Measurements from ENCODE around the gene HLCS. TPM values are rescaled to one million over a fixed set of nuclear protein-coding genes. Genes with fewer than 3 reads are reported as not detected.

Gene HLCS
- total RNA-seq, 1 experiment from 2014 or later = 55.9 TPM

- peaks cover 16% of the 10 kb centered on the region for H4K20me1 ChIP-seq (ENCODE audit: insufficient read depth, low read depth, low read length)
- H3K79me2 ChIP-seq (ENCODE audit: low read length) = no peaks in the 10 kb centered on the region
- H3K4me2 ChIP-seq (ENCODE audit: low read depth, low read length, poor library complexity, severe bottlenecking) = no peak overlapping the region
- H3K27me3 ChIP-seq (ENCODE audit: low read length) = no peaks in the 10 kb centered on the region
- H3K4me3 ChIP-seq (ENCODE audit: low read length) = no peak overlapping the region
- H3K9me3 ChIP-seq (ENCODE audit: low read length) = no peaks in the 10 kb centered on the region
- no peaks in the 10 kb centered on the region for H3K36me3 ChIP-seq (ENCODE audit: insufficient read depth, low read length)
- DNase-seq = no peak
- H3K4me1 ChIP-seq (ENCODE audit: low read length) = no peaks in the 10 kb centered on the region
- no peak overlapping the region for H3K27ac ChIP-seq (ENCODE audit: low read length)
- no peak overlapping the region for H3K9ac ChIP-seq (ENCODE audit: low read length)
- no peaks in the 10 kb centered on the region for H3K9me2 ChIP-seq (replicated peaks; ENCODE audit: insufficient read depth, low read length)
- H2AFZ ChIP-seq (ENCODE audit: low read length) = no peak overlapping the region
Measured at GRCh38 chr21:36847189-36847588, 119.3 kb downstream of the HLCS start.

DNA sequence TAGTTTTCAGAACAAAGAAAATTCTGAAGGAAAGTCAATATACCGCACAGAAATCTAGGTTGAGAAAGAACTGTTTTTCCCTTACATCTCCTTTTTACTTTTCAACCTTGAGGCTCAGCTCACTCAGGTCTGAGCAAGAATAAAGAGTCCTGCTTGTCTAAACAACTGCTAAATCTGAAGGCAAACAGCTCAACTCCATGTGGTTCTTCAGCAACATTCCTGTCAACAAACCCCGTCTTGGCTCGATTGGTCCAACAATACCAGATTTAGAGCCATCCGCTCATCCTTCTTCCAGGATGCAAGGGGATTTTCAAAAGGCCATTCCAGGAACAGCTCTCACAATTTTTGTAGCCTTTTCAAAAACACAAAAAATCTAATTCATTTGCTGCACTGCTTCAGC, 119.8 kb downstream of the HLCS start:
- no peak overlapping the region for H3K9ac ChIP-seq (ENCODE audit: low read length)
- no peak overlapping the region for H2AFZ ChIP-seq (ENCODE audit: low read length)
- H3K36me3 ChIP-seq (ENCODE audit: insufficient read depth, low read length) = no peaks in the 10 kb centered on the region
- H3K4me2 ChIP-seq (ENCODE audit: low read depth, low read length, poor library complexity, severe bottlenecking) = no peak overlapping the region
- H3K79me2 ChIP-seq (ENCODE audit: low read length) = no peaks in the 10 kb centered on the region
- H3K4me3 ChIP-seq (ENCODE audit: low read length) = no peak overlapping the region
- H3K27ac ChIP-seq (ENCODE audit: low read length) = no peak overlapping the region
- H4K20me1 ChIP-seq (ENCODE audit: insufficient read depth, low read depth, low read length) = peaks cover 16% of the 10 kb centered on the region
- H3K9me3 ChIP-seq (ENCODE audit: low read length) = no peaks in the 10 kb centered on the region
- DNase-seq = no peak
- H3K9me2 ChIP-seq (replicated peaks; ENCODE audit: insufficient read depth, low read length) = no peaks in the 10 kb centered on the region
- no peaks in the 10 kb centered on the region for H3K4me1 ChIP-seq (ENCODE audit: low read length)
- H3K27me3 ChIP-seq (ENCODE audit: low read length) = no peaks in the 10 kb centered on the region

- no peak overlapping the region for H3K9ac ChIP-seq (ENCODE audit: low read length)
- H3K9me2 ChIP-seq (replicated peaks; ENCODE audit: insufficient read depth, low read length) = no peaks in the 10 kb centered on the region
- peaks cover 16% of the 10 kb centered on the region for H4K20me1 ChIP-seq (ENCODE audit: insufficient read depth, low read depth, low read length)
- H3K4me3 ChIP-seq (ENCODE audit: low read length) = no peak overlapping the region
- H3K36me3 ChIP-seq (ENCODE audit: insufficient read depth, low read length) = no peaks in the 10 kb centered on the region
- no peak for DNase-seq
- no peaks in the 10 kb centered on the region for H3K79me2 ChIP-seq (ENCODE audit: low read length)
- no peaks in the 10 kb centered on the region for H3K27me3 ChIP-seq (ENCODE audit: low read length)
- no peak overlapping the region for H2AFZ ChIP-seq (ENCODE audit: low read length)
- no peaks in the 10 kb centered on the region for H3K9me3 ChIP-seq (ENCODE audit: low read length)
- no peak overlapping the region for H3K4me2 ChIP-seq (ENCODE audit: low read depth, low read length, poor library complexity, severe bottlenecking)
- no peaks in the 10 kb centered on the region for H3K4me1 ChIP-seq (ENCODE audit: low read length)
- no peak overlapping the region for H3K27ac ChIP-seq (ENCODE audit: low read length)
Measured at GRCh38 chr21:36845790-36846189, 120.7 kb downstream of the HLCS start.

DNA sequence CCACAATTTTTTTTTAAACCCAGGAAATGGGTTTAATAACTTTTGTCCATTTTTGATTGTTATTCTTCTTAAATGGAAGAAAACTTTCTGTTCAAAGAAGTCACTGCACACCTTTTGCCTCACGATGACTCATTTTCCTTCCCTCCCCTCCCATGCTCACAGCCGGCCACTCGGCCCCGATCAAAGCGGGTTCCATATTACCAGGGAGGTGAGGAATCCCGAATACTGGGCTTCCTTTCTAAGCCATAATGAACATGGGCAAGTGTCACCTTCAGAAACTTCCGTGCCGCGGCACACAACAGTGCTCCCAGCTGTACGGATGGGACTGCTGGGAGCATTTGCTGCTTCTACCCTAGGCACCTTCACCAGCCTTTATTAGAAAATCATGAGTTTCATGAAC, 121.4 kb downstream of the HLCS start:
- H3K9me3 ChIP-seq (ENCODE audit: low read length) = no peaks in the 10 kb centered on the region
- H3K4me1 ChIP-seq (ENCODE audit: low read length) = no peaks in the 10 kb centered on the region
- H2AFZ ChIP-seq (ENCODE audit: low read length) = no peak overlapping the region
- no peak overlapping the region for H3K27ac ChIP-seq (ENCODE audit: low read length)
- H3K79me2 ChIP-seq (ENCODE audit: low read length) = no peaks in the 10 kb centered on the region
- H3K4me2 ChIP-seq (ENCODE audit: low read depth, low read length, poor library complexity, severe bottlenecking) = no peak overlapping the region
- no peaks in the 10 kb centered on the region for H3K9me2 ChIP-seq (replicated peaks; ENCODE audit: insufficient read depth, low read length)
- DNase-seq = no peak
- peaks cover 16% of the 10 kb centered on the region for H4K20me1 ChIP-seq (ENCODE audit: insufficient read depth, low read depth, low read length)
- H3K9ac ChIP-seq (ENCODE audit: low read length) = no peak overlapping the region
- no peaks in the 10 kb centered on the region for H3K27me3 ChIP-seq (ENCODE audit: low read length)
- H3K36me3 ChIP-seq (ENCODE audit: insufficient read depth, low read length) = no peaks in the 10 kb centered on the region
- no peak overlapping the region for H3K4me3 ChIP-seq (ENCODE audit: low read length)

DNA sequence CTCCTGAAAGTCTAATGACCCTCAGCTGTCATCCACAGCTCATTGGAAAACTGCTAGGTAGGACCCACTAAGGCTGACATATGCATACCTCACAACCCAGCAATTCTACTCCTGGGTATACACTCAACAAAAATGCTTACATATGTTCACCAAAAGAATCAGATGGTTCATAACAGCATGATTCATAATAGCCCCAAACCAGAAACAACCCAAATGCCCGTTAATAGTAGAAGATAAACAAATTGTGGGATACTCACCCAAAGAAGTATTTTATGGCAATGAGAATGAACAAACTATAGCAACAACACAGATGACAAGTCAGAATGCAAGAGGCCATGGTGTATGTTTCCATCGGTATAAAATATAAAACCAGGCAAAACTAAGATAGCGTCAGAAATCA, 124.6 kb downstream of the HLCS start:
- no peak overlapping the region for H3K4me3 ChIP-seq (ENCODE audit: low read length)
- H3K27me3 ChIP-seq (ENCODE audit: low read length) = no peaks in the 10 kb centered on the region
- H3K27ac ChIP-seq (ENCODE audit: low read length) = no peak overlapping the region
- H3K9me3 ChIP-seq (ENCODE audit: low read length) = no peaks in the 10 kb centered on the region
- no peak overlapping the region for H3K4me2 ChIP-seq (ENCODE audit: low read depth, low read length, poor library complexity, severe bottlenecking)
- H3K9ac ChIP-seq (ENCODE audit: low read length) = no peak overlapping the region
- H3K4me1 ChIP-seq (ENCODE audit: low read length) = no peaks in the 10 kb centered on the region
- H3K36me3 ChIP-seq (ENCODE audit: insufficient read depth, low read length) = no peaks in the 10 kb centered on the region
- H3K79me2 ChIP-seq (ENCODE audit: low read length) = no peaks in the 10 kb centered on the region
- no peaks in the 10 kb centered on the region for H3K9me2 ChIP-seq (replicated peaks; ENCODE audit: insufficient read depth, low read length)
- H4K20me1 ChIP-seq (ENCODE audit: insufficient read depth, low read depth, low read length) = no peaks in the 10 kb centered on the region; the same call in 1 of the 2 replicates
- no peak for DNase-seq
- H2AFZ ChIP-seq (ENCODE audit: low read length) = no peak overlapping the region

- DNase-seq = peak; percentile 31
- Histone ChIP-seq H3K36me3 (ENCODE audit: insufficient read depth, low read length) (no peaks in the 10 kb centered on the region), H3K4me1 (ENCODE audit: low read length) (no peaks in the 10 kb centered on the region)
Measured at GRCh38 chr21:36839735-36840134, 126.7 kb downstream of the HLCS start.

GRCh38 chr21:36839123-36839522, 127.3 kb downstream of the HLCS start:
- H3K36me3 ChIP-seq (ENCODE audit: insufficient read depth, low read length) = no peaks in the 10 kb centered on the region
- peaks cover 3% of the 10 kb centered on the region; the same call in 1 of the 2 replicates for H4K20me1 ChIP-seq (ENCODE audit: insufficient read depth, low read depth, low read length)
- no peaks in the 10 kb centered on the region for H3K27me3 ChIP-seq (ENCODE audit: low read length)
- H3K4me1 ChIP-seq (ENCODE audit: low read length) = no peaks in the 10 kb centered on the region
- H3K4me3 ChIP-seq (ENCODE audit: low read length) = no peak overlapping the region
- H3K9me2 ChIP-seq (replicated peaks; ENCODE audit: insufficient read depth, low read length) = no peaks in the 10 kb centered on the region
- no peak overlapping the region for H3K9ac ChIP-seq (ENCODE audit: low read length)
- no peaks in the 10 kb centered on the region for H3K9me3 ChIP-seq (ENCODE audit: low read length)
- H3K4me2 ChIP-seq (ENCODE audit: low read depth, low read length, poor library complexity, severe bottlenecking) = no peak overlapping the region
- H3K27ac ChIP-seq (ENCODE audit: low read length) = no peak overlapping the region
- H2AFZ ChIP-seq (ENCODE audit: low read length) = no peak overlapping the region
- H3K79me2 ChIP-seq (ENCODE audit: low read length) = no peaks in the 10 kb centered on the region
- no peak for DNase-seq

More at GRCh38 chr21:36839735-36840134, 126.7 kb downstream of the HLCS start:
- Histone ChIP-seq H3K9ac (ENCODE audit: low read length) (no peak overlapping the region), H3K27ac (ENCODE audit: low read length) (no peak overlapping the region), H3K4me2 (ENCODE audit: low read depth, low read length, poor library complexity, severe bottlenecking) (no peak overlapping the region), H4K20me1 (ENCODE audit: insufficient read depth, low read depth, low read length) (peaks cover 3% of the 10 kb centered on the region; the same call in 1 of the 2 replicates), H3K9me3 (ENCODE audit: low read length) (no peaks in the 10 kb centered on the region), H3K27me3 (ENCODE audit: low read length) (no peaks in the 10 kb centered on the region), H3K4me3 (ENCODE audit: low read length) (no peak overlapping the region), H3K9me2 (replicated peaks; ENCODE audit: insufficient read depth, low read length) (no peaks in the 10 kb centered on the region), H2AFZ (ENCODE audit: low read length) (no peak overlapping the region), H3K79me2 (ENCODE audit: low read length) (no peaks in the 10 kb centered on the region)

- H3K4me1 ChIP-seq (ENCODE audit: low read length) = no peaks in the 10 kb centered on the region
- no peak overlapping the region for H3K9ac ChIP-seq (ENCODE audit: low read length)
Measured at GRCh38 chr21:36835383-36835795, 131.1 kb downstream of the HLCS start.

GRCh38 chr21:36834192-36834591, 132.3 kb downstream of the HLCS start:
- Histone ChIP-seq H3K27ac (ENCODE audit: low read length) (no peak overlapping the region), H3K36me3 (ENCODE audit: insufficient read depth, low read length) (no peaks in the 10 kb centered on the region), H3K4me3 (ENCODE audit: low read length) (no peak overlapping the region), H3K4me2 (ENCODE audit: low read depth, low read length, poor library complexity, severe bottlenecking) (no peak overlapping the region), H3K9ac (ENCODE audit: low read length) (no peak overlapping the region), H3K27me3 (ENCODE audit: low read length) (no peaks in the 10 kb centered on the region), H3K9me2 (replicated peaks; ENCODE audit: insufficient read depth, low read length) (no peaks in the 10 kb centered on the region), H3K79me2 (ENCODE audit: low read length) (no peaks in the 10 kb centered on the region), H3K4me1 (ENCODE audit: low read length) (no peaks in the 10 kb centered on the region), H3K9me3 (ENCODE audit: low read length) (no peaks in the 10 kb centered on the region), H2AFZ (ENCODE audit: low read length) (no peak overlapping the region), H4K20me1 (ENCODE audit: insufficient read depth, low read depth, low read length) (peaks cover 15% of the 10 kb centered on the region; the same call in 1 of the 2 replicates)
- DNase-seq = no peak

More at GRCh38 chr21:36835383-36835795, 131.1 kb downstream of the HLCS start:
- Histone ChIP-seq H3K79me2 (ENCODE audit: low read length) (no peaks in the 10 kb centered on the region), H3K9me2 (replicated peaks; ENCODE audit: insufficient read depth, low read length) (no peaks in the 10 kb centered on the region), H3K9me3 (ENCODE audit: low read length) (no peaks in the 10 kb centered on the region), H3K4me3 (ENCODE audit: low read length) (no peak overlapping the region), H3K4me2 (ENCODE audit: low read depth, low read length, poor library complexity, severe bottlenecking) (no peak overlapping the region), H4K20me1 (ENCODE audit: insufficient read depth, low read depth, low read length) (peaks cover 15% of the 10 kb centered on the region; the same call in 1 of the 2 replicates), H3K27ac (ENCODE audit: low read length) (no peak overlapping the region), H2AFZ (ENCODE audit: low read length) (no peak overlapping the region), H3K36me3 (ENCODE audit: insufficient read depth, low read length) (no peaks in the 10 kb centered on the region), H3K27me3 (ENCODE audit: low read length) (no peaks in the 10 kb centered on the region)
- DNase-seq = no peak
